Measurements from ENCODE around the gene MAML2.

GRCh38 chr11:96358321-96358720 lies 15.3 kb upstream of the MAML2 start:
- TF ChIP-seq EZH2 (IDR thresholded peaks at IDR 0.05; ENCODE audit: low read depth) (no peak), CTCF (conservative IDR thresholded peaks at IDR 0.05) (no peak)

All from PC-9 (cell line).